ENCODE results near the gene KATNB1. TPM values are rescaled to one million over a fixed set of nuclear protein-coding genes. Genes with fewer than 3 reads are reported as not detected.

KATNB1 gene
- total and polyA plus RNA-seq, 4 donors: 14.9 to 39.3 (median 20.1) TPM

DNA sequence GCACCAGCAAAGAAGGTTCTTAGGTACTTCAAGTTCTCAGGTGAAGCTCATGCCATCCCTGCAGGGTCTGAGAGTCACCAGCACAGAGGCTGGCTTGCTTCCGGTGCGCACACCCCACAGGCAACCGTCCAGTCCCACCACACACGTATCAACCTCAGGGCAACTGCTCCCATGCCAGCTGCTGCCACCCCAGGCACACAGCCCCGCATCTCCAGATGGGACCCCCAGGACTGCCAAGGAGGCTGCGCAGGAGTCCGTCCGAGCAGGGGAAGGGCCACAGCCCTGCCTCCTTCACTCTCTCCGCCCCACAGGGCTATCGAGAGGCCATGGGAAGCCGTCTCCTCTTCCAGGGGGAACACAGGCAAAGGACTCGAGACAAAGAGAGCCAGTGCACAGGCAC lies 53.4 kb downstream of the KATNB1 start:
- 91 to 96% methylated on average over 12 of the region's 12 CpGs for WGBS, 2 donors
- Histone ChIP-seq H3K9me3 (ENCODE audit: control insufficient read depth in 4 of 4, insufficient read depth in 3 of 4, low read length in 3 of 4) (no peaks in the 10 kb centered on the region), H3K9ac (ENCODE audit: insufficient read depth in 1 of 2, low read length in 2 of 2) (no peak overlapping the region), H3K36me3 (ENCODE audit: control insufficient read depth in 4 of 4, insufficient read depth in 4 of 4, low read length in 4 of 4) (peaks cover 0 to 49% (median 23%) of the 10 kb centered on the region in 4 donors), H3K27ac (ENCODE audit: low read depth in 1 of 2, low read length in 1 of 2) (no peak overlapping the region), H3K4me1 (ENCODE audit: control insufficient read depth in 5 of 5, insufficient read depth in 5 of 5, low read length in 5 of 5) (peaks cover 5 to 34% (median 10%) of the 10 kb centered on the region in 5 donors), H3K4me3 (no peak overlapping the region), H3K27me3 (ENCODE audit: control insufficient read depth in 3 of 3, insufficient read depth in 3 of 3, low read length in 2 of 3) (no peaks in the 10 kb centered on the region)
- DNase-seq: no peak
- ATAC-seq (ENCODE audit: insufficient read depth, low FRiP score): no peak
- TF ChIP-seq, protein P1, sequence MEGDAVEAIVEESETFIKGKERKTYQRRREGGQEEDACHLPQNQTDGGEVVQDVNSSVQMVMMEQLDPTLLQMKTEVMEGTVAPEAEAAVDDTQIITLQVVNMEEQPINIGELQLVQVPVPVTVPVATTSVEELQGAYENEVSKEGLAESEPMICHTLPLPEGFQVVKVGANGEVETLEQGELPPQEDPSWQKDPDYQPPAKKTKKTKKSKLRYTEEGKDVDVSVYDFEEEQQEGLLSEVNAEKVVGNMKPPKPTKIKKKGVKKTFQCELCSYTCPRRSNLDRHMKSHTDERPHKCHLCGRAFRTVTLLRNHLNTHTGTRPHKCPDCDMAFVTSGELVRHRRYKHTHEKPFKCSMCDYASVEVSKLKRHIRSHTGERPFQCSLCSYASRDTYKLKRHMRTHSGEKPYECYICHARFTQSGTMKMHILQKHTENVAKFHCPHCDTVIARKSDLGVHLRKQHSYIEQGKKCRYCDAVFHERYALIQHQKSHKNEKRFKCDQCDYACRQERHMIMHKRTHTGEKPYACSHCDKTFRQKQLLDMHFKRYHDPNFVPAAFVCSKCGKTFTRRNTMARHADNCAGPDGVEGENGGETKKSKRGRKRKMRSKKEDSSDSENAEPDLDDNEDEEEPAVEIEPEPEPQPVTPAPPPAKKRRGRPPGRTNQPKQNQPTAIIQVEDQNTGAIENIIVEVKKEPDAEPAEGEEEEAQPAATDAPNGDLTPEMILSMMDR (IDR thresholded peaks at IDR 0.05; ENCODE audit: control extremely low read depth, extremely low read depth): no peak

DNA sequence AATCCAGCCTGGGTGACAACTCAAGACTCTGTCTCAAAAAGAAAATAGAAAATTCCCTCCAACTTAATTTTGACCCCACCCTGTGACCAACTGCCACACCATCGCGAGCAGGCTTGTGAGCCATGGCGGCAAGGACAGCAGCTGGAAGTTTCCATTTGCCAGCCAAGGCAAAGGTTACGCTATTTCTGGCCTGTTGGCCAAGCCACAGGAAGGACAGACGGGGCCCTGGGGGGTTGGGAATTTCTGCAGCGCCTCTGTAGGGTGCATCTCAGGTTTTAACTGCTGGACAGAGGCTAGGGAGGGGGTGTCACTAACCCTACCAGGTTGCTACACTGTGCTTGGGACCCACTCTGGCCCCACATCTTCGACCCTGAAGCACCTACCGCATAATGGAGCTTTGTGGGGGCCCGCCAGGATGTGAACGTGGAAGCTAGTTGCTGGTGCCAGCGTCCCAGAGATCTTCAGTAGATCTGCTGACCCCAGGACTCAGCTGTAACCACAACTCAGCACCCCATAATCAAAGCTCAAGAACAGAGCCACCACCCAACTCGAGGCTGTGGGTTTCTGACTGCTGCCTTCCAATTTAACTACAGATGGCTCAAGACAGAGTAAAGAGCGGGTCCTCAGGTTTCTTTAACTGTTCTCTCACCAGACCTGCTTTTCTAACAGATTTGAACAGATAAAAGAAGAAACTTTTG lies 55.8 kb downstream of the KATNB1 start:
- no peak for DNase-seq
- TF ChIP-seq, protein P1 (IDR thresholded peaks at IDR 0.05; ENCODE audit: control extremely low read depth, extremely low read depth): no peak
- H3K9me3 ChIP-seq (ENCODE audit: control insufficient read depth in 4 of 4, insufficient read depth in 3 of 4, low read length in 3 of 4): no peaks in the 10 kb centered on the region
- H3K27ac ChIP-seq (ENCODE audit: low read depth in 1 of 2, low read length in 1 of 2): peak overlapping the region in 1 of 2 donors; percentile 42
- H3K36me3 ChIP-seq (ENCODE audit: control insufficient read depth in 4 of 4, insufficient read depth in 4 of 4, low read length in 4 of 4): peaks cover 3 to 39% (median 14%) of the 10 kb centered on the region in 4 donors
- peaks cover 5 to 30% (median 13%) of the 10 kb centered on the region in 5 donors for H3K4me1 ChIP-seq (ENCODE audit: control insufficient read depth in 5 of 5, insufficient read depth in 5 of 5, low read length in 5 of 5)
- H3K4me3 ChIP-seq: no peak overlapping the region
- no peak overlapping the region for H3K9ac ChIP-seq (ENCODE audit: insufficient read depth in 1 of 2, low read length in 2 of 2)
- no peaks in the 10 kb centered on the region for H3K27me3 ChIP-seq (ENCODE audit: control insufficient read depth in 3 of 3, insufficient read depth in 3 of 3, low read length in 2 of 3)
- WGBS, 2 donors: 62 to 66% methylated on average over 13 of the region's 13 CpGs
- ATAC-seq (ENCODE audit: insufficient read depth, low FRiP score): no peak

DNA sequence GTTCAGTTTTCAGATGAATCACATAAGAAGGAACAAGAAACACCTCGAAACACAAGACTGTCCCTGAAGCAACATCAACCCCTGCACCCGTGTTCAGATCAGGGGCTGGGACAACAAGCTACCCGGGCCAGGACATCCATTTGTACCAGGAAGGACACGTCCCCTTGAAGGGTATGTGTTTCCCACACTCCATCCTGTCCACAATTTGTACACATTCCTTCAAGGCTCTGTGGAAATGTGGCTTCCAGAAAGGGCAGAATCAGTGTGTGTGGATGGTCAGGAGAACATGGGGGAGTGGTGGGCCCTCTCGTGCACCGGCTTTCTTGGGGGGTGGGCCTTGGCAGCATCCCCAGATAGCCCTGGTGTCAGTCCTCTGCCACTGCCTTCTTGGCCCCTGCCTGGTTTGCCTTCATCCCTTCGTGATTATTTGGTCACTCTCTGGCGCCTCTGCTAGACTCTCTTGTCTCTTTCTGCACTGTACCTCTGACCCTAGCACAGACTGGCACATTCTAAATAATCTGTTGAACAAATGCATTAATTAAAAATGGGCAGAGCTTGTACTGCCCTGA lies 56.4 kb downstream of the KATNB1 start:
- ATAC-seq (ENCODE audit: insufficient read depth, low FRiP score) (no peak), DNase-seq (no peak)
- Histone ChIP-seq H3K27me3 (ENCODE audit: control insufficient read depth in 3 of 3, insufficient read depth in 3 of 3, low read length in 2 of 3) (no peaks in the 10 kb centered on the region), H3K4me3 (no peak overlapping the region), H3K4me1 (ENCODE audit: control insufficient read depth in 5 of 5, insufficient read depth in 5 of 5, low read length in 5 of 5) (peaks cover 3 to 25% (median 11%) of the 10 kb centered on the region in 5 donors), H3K36me3 (ENCODE audit: control insufficient read depth in 4 of 4, insufficient read depth in 4 of 4, low read length in 4 of 4) (peaks cover 3 to 42% (median 17%) of the 10 kb centered on the region in 4 donors), H3K27ac (ENCODE audit: low read depth in 1 of 2, low read length in 1 of 2) (no peak overlapping the region), H3K9me3 (ENCODE audit: control insufficient read depth in 4 of 4, insufficient read depth in 3 of 4, low read length in 3 of 4) (no peaks in the 10 kb centered on the region), H3K9ac (ENCODE audit: insufficient read depth in 1 of 2, low read length in 2 of 2) (no peak overlapping the region)
- WGBS, 2 donors: 69 to 82% methylated on average over 8 of the region's 8 CpGs
- TF ChIP-seq, protein P1 (IDR thresholded peaks at IDR 0.05; ENCODE audit: control extremely low read depth, extremely low read depth): no peak

Data from lung (tissue), 12 donors.